Cardiac muscle cell (in vitro differentiated cells and primary cell): ENCODE measurements around the gene HAPLN1. TPM values are rescaled to one million over a fixed set of nuclear protein-coding genes. Genes with fewer than 3 reads are reported as not detected.
A peak's percentile ranks its signal among the peaks of the same experiment; 100 is the strongest.

ENCODE experiments used
- DNase-seq, 2 donors: peaks; one replicate each; pipeline versions ENCODE4 v3.0.0 to v3.0.0-alpha.2; 2010 to 2017; ENCODE audit warnings: low read depth in 1 of 2, low spot score in 1 of 2
- H3K27ac ChIP-seq: fragments of 200-600 bp; sonication (generic); 2 replicates; pipeline ENCODE4 v1.5.1; 2016
- H3K27me3 ChIP-seq: fragments of 200-600 bp; sonication (generic); 2 replicates; pipeline ENCODE4 v1.6.0; 2016; ENCODE audit warnings: control low read depth
- H3K36me3 ChIP-seq: fragments of 200-600 bp; sonication (generic); 2 replicates; pipeline ENCODE4 v1.5.1; 2016; ENCODE audit warnings: control low read depth
- H3K4me1 ChIP-seq: fragments of 200-600 bp; sonication (generic); 2 replicates; pipeline ENCODE4 v1.8.1; 2017; ENCODE audit warnings: low read depth, mild to moderate bottlenecking, mixed run types
- H3K4me3 ChIP-seq: fragments of 200-600 bp; sonication (generic); 2 replicates; pipeline ENCODE4 v1.5.1; 2016; ENCODE audit warnings: mild to moderate bottlenecking
- H3K9me3 ChIP-seq: fragments of 200-600 bp; sonication (generic); 2 replicates; pipeline ENCODE4 v1.5.1; 2017; ENCODE audit warnings: low read depth, mild to moderate bottlenecking, control low read depth
- polyA plus RNA-seq: library from polyadenylated mRNA; unstranded; fragments of >200 nt; fragmentation: Nextera tagmentation; extraction: Ambion mirVana; gene quantifications from 2 replicates; pipeline ENCODE4 v1.2.1, GENCODE V29; 2016
- total RNA-seq: library from RNA; depleted of rRNA; stranded (reverse); fragments of >200 nt; gene quantifications from 2 replicates; pipeline ENCODE4 v1.2.3, GENCODE V29; 2016
- TF ChIP-seq, protein P1 (sequence below): IDR thresholded peaks from 2 replicates; pipeline ENCODE4 v1.5.1; 2012; ENCODE audit warnings: low read depth, mild to moderate bottlenecking, low read length

HAPLN1 gene
- total and polyA plus RNA-seq, 2 experiments from 2014 or later = 9.9 to 11.9 TPM

DNA sequence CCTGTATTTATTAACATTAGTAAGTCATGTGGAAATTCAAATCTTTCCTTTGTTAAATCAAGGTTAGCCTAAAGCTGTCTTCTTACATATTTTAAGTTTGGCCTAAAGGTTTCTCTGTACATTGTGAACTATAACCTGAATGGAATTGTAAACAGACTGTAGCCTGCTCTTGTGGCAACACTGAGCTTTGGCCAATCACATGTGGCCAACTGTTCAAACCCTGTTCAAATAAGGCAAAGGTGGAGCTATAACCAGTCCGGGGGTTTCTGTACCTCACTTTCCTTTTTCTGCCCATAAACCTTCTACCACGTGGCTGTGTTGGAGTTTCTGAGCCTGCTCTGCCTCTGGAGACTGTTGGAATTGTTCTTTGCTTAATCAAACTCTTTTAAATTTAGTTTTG is 3.3 kb upstream of the HAPLN1 start:
- H3K4me3 ChIP-seq = no peak overlapping the region
- H3K9me3 ChIP-seq = no peaks in the 10 kb centered on the region
- no peak for DNase-seq
- H3K4me1 ChIP-seq = peaks cover 30% of the 10 kb centered on the region
- H3K27ac ChIP-seq = no peak overlapping the region
- TF ChIP-seq, protein P1, sequence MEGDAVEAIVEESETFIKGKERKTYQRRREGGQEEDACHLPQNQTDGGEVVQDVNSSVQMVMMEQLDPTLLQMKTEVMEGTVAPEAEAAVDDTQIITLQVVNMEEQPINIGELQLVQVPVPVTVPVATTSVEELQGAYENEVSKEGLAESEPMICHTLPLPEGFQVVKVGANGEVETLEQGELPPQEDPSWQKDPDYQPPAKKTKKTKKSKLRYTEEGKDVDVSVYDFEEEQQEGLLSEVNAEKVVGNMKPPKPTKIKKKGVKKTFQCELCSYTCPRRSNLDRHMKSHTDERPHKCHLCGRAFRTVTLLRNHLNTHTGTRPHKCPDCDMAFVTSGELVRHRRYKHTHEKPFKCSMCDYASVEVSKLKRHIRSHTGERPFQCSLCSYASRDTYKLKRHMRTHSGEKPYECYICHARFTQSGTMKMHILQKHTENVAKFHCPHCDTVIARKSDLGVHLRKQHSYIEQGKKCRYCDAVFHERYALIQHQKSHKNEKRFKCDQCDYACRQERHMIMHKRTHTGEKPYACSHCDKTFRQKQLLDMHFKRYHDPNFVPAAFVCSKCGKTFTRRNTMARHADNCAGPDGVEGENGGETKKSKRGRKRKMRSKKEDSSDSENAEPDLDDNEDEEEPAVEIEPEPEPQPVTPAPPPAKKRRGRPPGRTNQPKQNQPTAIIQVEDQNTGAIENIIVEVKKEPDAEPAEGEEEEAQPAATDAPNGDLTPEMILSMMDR = no peak
- no peaks in the 10 kb centered on the region for H3K27me3 ChIP-seq
- no peaks in the 10 kb centered on the region for H3K36me3 ChIP-seq

GRCh38 chr5:83723031-83723430 is 2.4 kb upstream of the HAPLN1 start:
- Histone ChIP-seq H3K4me3 (no peak overlapping the region), H3K27ac (no peak overlapping the region)

GRCh38 chr5:83721953-83722901 is 1.6 kb upstream of the HAPLN1 start:
- H3K36me3 ChIP-seq = no peaks in the 10 kb centered on the region
- peak; percentile 84 to 87 for DNase-seq
- H3K4me3 ChIP-seq = peak overlapping the region; percentile 47
- peak overlapping the region; percentile 68 for H3K27ac ChIP-seq
- H3K9me3 ChIP-seq = no peaks in the 10 kb centered on the region
- TF ChIP-seq, protein P1 = peak; percentile 70
- no peaks in the 10 kb centered on the region for H3K27me3 ChIP-seq
- peaks cover 41% of the 10 kb centered on the region for H3K4me1 ChIP-seq

More at GRCh38 chr5:83723031-83723430, 2.4 kb upstream of the HAPLN1 start:
- Histone ChIP-seq H3K9me3 (no peaks in the 10 kb centered on the region), H3K27me3 (no peaks in the 10 kb centered on the region), H3K36me3 (no peaks in the 10 kb centered on the region), H3K4me1 (peaks cover 34% of the 10 kb centered on the region)
- TF ChIP-seq, protein P1 = no peak
- no peak for DNase-seq

DNA sequence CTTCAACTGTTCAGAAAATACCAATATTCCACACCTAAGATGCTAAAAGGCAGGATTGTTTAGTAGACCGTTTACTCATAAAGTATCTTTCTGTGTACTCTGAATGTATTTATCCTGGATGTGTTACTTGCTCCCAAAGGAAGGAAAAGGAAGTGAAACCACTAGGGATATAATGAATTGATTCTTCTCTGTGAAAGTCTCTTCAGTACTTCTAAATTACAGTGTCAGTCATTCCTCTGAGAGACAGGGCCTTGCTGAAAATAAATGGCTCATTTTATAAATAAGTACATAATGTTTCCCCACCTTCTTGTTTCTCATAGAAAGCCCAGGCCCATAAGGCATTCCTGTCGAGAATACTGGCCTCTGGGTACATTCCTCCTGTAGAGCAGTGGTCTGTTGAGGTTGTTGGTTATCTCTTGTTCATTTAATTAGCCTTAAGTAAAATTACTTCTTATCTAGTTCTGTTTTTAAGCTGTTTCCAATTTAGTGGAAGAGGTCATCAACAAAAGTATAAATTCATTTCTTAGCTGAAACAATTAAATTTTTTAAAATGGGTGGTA is 1.6 kb downstream of the HAPLN1 start:
- peaks cover 28% of the 10 kb centered on the region for H3K4me1 ChIP-seq
- H3K27me3 ChIP-seq = no peaks in the 10 kb centered on the region
- no peaks in the 10 kb centered on the region for H3K9me3 ChIP-seq
- H3K27ac ChIP-seq = peak overlapping the region; percentile 4
- TF ChIP-seq, protein P1 = no peak
- H3K36me3 ChIP-seq = no peaks in the 10 kb centered on the region
- H3K4me3 ChIP-seq = peak overlapping the region; percentile 0
- DNase-seq = peak in 1 of 2 donors; percentile 29

GRCh38 chr5:83718195-83718825 is 2.3 kb downstream of the HAPLN1 start:
- Histone ChIP-seq H3K36me3 (no peaks in the 10 kb centered on the region), H3K4me3 (peak overlapping the region; percentile 0), H3K27me3 (no peaks in the 10 kb centered on the region), H3K27ac (no peak overlapping the region), H3K4me1 (peaks cover 22% of the 10 kb centered on the region), H3K9me3 (no peaks in the 10 kb centered on the region)
- TF ChIP-seq, protein P1 = peak; percentile 84
- DNase-seq = peak; percentile 85 to 86
